K562 (cell line): ENCODE data around the gene SRF. TPM values are rescaled to one million over a fixed set of nuclear protein-coding genes. Genes with fewer than 3 reads are reported as not detected.

ENCODE experiments used
- HDAC3 ChIP-seq: fragments of 450-650 bp; IDR thresholded peaks from 2 replicates; pipeline ENCODE4 v1.6.1; 2018; ENCODE audit warnings: borderline replicate concordance, mild to moderate bottlenecking, moderate library complexity; ENCODE audit not compliant: partially characterized antibody
- NCOA1 ChIP-seq: fragments of 450-650 bp; IDR thresholded peaks from 2 replicates; pipeline ENCODE4 v1.6.1; 2016; ENCODE audit warnings: low read depth
- RB1 ChIP-seq: fragments of 450-650 bp; IDR thresholded peaks from 2 replicates; pipeline ENCODE4 v1.6.1; 2017; ENCODE audit warnings: low read depth, mild to moderate bottlenecking
- ZEB2 ChIP-seq: fragments of 450-650 bp; IDR thresholded peaks from 2 replicates; pipeline ENCODE4 v1.6.1; 2016
- ZNF133 ChIP-seq: fragments of 250-450 bp; sonication (Bioruptor Pico); IDR thresholded peaks from 2 replicates; pipeline ENCODE4 v1.4.0; 2020; ENCODE audit warnings: mild to moderate bottlenecking
- ZNF354B ChIP-seq: fragments of 250-450 bp; sonication (Bioruptor Pico); IDR thresholded peaks from 2 replicates; pipeline ENCODE4 v1.4.0; 2020
- polyA plus RNA-seq, 8 experiments: library from polyadenylated mRNA; depleted of rRNA in 4 of 8; stranded (reverse) in 5 of 8; unstranded in 3 of 8; fragments of >200 nt; fragmentation: Nextera tagmentation in 2 of 8; fragmentation: Illumina TruSeq in 1 of 8; extraction: Ambion mirVana in 2 of 8; extraction: Trizol in 1 of 8; gene quantifications; 2 replicates each; pipeline versions ENCODE4 v1.2.1 to v1.2.3, GENCODE V29; 2011 to 2014; ENCODE audit warnings: inconsistent platforms in 1 of 8, missing spikeins in 1 of 8
- total RNA-seq, 7 experiments: library from RNA; depleted of rRNA in 6 of 7; stranded (reverse); fragments of >200 nt in 6 of 7; fragmentation: Illumina TruSeq in 2 of 7; extraction: Trizol in 2 of 7; gene quantifications; 2 replicates each; pipeline versions ENCODE4 v1.2.1 to v1.2.3, GENCODE V29; 2011 to 2021; ENCODE audit warnings: low replicate concordance in 1 of 7
- TF ChIP-seq, protein P1 (sequence below): fragments of 200-600 bp; sonication (generic); IDR thresholded peaks from one replicate; pipeline ENCODE4 v1.6.1; 2012; ENCODE audit warnings: mild to moderate bottlenecking, low read depth, low read length, inconsistent platforms
- TF ChIP-seq, protein P2 (sequence below): fragments of 250-450 bp; sonication (Bioruptor Pico); IDR thresholded peaks from 2 replicates; pipeline ENCODE4 v1.4.0; 2020; ENCODE audit warnings: mild to moderate bottlenecking, moderate library complexity
- TF ChIP-seq, protein P3 (sequence below): fragments of 250-450 bp; sonication (Bioruptor Pico); IDR thresholded peaks from 2 replicates; pipeline ENCODE4 v1.5.0; 2021; ENCODE audit warnings: mild to moderate bottlenecking, moderate library complexity

SRF gene
- total and polyA plus RNA-seq, 9 of the 15 experiments (the other 6 are each of a cell fraction or from before 2014, with no cell fraction given) = 2.5 to 37.0 (median 24.6) TPM

DNA sequence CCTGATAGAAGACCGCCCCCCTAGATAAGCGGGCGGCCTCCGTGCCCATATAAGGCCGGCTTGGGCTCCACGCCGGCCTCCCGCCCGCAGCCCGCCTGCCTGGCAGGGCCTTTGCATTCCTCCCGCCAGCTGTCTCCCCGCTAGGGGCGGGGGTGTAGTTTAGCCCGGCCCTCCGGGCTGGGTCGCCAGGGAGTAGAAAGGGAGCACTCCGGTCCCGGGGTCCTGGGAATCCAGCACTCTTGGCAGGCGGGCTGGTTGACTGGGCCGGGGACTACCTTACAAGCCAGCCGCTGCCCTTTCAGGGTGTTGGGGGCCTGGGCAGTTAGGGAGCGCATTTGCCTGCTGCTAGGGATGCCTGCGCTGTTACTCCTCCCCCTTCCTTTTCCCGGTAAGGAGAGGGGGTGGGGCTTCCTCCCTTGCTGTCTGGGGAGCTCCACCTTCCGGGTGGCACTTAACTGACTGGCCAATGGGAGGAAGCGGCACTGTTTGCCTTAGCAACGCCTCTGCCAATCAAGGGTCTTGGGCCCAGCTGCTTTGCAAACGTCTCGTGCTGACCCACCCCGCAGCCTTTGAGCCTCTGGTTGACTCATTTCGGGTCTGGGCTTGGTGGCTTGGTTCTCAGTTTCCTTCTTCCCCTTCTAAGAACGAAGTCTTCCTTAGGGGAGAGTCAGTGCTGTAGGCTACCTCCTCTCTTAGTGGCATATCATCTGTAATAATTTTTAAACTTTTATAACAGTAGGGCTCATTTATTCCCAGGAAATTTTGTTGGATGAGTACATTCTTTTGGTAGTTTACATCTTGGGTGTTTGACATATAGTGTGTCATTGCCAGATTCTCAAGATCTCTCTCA, 3.4 kb downstream of the SRF start (continued):
- TF ChIP-seq, protein P1, sequence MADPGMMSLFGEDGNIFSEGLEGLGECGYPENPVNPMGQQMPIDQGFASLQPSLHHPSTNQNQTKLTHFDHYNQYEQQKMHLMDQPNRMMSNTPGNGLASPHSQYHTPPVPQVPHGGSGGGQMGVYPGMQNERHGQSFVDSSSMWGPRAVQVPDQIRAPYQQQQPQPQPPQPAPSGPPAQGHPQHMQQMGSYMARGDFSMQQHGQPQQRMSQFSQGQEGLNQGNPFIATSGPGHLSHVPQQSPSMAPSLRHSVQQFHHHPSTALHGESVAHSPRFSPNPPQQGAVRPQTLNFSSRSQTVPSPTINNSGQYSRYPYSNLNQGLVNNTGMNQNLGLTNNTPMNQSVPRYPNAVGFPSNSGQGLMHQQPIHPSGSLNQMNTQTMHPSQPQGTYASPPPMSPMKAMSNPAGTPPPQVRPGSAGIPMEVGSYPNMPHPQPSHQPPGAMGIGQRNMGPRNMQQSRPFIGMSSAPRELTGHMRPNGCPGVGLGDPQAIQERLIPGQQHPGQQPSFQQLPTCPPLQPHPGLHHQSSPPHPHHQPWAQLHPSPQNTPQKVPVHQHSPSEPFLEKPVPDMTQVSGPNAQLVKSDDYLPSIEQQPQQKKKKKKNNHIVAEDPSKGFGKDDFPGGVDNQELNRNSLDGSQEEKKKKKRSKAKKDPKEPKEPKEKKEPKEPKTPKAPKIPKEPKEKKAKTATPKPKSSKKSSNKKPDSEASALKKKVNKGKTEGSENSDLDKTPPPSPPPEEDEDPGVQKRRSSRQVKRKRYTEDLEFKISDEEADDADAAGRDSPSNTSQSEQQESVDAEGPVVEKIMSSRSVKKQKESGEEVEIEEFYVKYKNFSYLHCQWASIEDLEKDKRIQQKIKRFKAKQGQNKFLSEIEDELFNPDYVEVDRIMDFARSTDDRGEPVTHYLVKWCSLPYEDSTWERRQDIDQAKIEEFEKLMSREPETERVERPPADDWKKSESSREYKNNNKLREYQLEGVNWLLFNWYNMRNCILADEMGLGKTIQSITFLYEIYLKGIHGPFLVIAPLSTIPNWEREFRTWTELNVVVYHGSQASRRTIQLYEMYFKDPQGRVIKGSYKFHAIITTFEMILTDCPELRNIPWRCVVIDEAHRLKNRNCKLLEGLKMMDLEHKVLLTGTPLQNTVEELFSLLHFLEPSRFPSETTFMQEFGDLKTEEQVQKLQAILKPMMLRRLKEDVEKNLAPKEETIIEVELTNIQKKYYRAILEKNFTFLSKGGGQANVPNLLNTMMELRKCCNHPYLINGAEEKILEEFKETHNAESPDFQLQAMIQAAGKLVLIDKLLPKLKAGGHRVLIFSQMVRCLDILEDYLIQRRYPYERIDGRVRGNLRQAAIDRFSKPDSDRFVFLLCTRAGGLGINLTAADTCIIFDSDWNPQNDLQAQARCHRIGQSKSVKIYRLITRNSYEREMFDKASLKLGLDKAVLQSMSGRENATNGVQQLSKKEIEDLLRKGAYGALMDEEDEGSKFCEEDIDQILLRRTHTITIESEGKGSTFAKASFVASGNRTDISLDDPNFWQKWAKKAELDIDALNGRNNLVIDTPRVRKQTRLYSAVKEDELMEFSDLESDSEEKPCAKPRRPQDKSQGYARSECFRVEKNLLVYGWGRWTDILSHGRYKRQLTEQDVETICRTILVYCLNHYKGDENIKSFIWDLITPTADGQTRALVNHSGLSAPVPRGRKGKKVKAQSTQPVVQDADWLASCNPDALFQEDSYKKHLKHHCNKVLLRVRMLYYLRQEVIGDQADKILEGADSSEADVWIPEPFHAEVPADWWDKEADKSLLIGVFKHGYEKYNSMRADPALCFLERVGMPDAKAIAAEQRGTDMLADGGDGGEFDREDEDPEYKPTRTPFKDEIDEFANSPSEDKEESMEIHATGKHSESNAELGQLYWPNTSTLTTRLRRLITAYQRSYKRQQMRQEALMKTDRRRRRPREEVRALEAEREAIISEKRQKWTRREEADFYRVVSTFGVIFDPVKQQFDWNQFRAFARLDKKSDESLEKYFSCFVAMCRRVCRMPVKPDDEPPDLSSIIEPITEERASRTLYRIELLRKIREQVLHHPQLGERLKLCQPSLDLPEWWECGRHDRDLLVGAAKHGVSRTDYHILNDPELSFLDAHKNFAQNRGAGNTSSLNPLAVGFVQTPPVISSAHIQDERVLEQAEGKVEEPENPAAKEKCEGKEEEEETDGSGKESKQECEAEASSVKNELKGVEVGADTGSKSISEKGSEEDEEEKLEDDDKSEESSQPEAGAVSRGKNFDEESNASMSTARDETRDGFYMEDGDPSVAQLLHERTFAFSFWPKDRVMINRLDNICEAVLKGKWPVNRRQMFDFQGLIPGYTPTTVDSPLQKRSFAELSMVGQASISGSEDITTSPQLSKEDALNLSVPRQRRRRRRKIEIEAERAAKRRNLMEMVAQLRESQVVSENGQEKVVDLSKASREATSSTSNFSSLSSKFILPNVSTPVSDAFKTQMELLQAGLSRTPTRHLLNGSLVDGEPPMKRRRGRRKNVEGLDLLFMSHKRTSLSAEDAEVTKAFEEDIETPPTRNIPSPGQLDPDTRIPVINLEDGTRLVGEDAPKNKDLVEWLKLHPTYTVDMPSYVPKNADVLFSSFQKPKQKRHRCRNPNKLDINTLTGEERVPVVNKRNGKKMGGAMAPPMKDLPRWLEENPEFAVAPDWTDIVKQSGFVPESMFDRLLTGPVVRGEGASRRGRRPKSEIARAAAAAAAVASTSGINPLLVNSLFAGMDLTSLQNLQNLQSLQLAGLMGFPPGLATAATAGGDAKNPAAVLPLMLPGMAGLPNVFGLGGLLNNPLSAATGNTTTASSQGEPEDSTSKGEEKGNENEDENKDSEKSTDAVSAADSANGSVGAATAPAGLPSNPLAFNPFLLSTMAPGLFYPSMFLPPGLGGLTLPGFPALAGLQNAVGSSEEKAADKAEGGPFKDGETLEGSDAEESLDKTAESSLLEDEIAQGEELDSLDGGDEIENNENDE = no peak
- TF ChIP-seq ZNF133 (no peak), RB1 (no peak; the same call in 1 of the 2 replicates), NCOA1 (no peak), ZEB2 (no peak), HDAC3 (no peak), ZNF354B (CRISPR knock-in tag) (no peak)
- TF ChIP-seq, protein P2, sequence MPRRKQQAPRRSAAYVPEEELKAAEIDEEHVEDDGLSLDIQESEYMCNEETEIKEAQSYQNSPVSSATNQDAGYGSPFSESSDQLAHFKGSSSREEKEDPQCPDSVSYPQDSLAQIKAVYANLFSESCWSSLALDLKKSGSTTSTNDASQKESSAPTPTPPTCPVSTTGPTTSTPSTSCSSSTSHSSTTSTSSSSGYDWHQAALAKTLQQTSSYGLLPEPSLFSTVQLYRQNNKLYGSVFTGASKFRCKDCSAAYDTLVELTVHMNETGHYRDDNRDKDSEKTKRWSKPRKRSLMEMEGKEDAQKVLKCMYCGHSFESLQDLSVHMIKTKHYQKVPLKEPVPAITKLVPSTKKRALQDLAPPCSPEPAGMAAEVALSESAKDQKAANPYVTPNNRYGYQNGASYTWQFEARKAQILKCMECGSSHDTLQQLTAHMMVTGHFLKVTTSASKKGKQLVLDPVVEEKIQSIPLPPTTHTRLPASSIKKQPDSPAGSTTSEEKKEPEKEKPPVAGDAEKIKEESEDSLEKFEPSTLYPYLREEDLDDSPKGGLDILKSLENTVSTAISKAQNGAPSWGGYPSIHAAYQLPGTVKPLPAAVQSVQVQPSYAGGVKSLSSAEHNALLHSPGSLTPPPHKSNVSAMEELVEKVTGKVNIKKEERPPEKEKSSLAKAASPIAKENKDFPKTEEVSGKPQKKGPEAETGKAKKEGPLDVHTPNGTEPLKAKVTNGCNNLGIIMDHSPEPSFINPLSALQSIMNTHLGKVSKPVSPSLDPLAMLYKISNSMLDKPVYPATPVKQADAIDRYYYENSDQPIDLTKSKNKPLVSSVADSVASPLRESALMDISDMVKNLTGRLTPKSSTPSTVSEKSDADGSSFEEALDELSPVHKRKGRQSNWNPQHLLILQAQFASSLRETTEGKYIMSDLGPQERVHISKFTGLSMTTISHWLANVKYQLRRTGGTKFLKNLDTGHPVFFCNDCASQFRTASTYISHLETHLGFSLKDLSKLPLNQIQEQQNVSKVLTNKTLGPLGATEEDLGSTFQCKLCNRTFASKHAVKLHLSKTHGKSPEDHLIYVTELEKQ (CRISPR knock-in tag) = no peak
- TF ChIP-seq, protein P3, sequence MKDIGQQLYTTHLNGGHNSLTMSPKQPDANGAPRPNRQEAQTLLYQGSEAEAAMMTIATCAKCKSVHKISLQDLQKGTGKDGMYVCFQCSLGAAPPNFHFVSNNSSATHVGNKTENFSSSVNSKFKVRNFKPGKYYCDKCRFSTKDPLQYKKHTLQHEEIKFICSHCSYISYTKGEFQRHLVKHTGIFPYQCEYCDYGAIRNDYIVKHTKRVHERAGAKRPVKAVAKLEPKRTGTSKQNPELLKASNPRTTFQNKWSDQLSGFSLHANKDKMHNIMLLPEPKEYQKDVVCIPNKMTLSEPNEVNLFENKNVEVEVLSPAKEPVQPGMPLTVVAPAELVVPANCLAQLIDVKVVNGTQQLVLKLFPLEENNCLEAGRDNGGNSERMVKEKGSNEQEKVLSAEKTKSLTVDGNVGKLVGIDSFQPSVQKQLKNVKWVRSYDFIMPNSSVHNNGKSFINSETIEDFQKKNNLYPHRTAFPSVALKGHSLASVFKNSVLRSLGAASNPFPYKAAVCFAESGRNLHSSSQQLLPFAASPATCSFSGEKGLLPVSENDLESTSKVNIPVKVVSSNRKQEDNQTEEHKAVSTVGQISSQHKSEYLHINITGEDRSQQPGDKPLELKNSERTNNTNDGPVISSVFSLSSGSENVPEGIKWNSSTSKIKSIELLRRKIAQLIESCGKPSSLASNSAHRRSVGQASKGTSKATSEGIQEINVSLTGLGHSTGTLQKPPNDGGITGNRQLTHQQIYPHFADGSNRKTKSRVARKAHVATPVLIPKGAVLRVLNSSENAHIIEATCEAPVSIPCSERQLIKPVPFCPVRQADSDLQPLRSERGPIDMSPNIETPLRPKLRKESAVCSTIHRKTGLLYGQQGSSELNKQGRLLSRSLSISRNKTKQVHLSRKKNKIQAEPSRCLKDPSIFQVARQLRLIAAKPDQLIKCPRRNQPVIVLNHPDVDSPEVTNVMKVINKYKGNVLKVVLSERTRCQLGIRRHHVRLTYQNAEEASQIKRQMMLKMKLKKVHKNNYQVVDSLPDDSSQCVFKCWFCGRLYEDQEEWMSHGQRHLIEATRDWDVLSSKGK = no peak
